ENCODE data around the gene PLA2G5.

DNA sequence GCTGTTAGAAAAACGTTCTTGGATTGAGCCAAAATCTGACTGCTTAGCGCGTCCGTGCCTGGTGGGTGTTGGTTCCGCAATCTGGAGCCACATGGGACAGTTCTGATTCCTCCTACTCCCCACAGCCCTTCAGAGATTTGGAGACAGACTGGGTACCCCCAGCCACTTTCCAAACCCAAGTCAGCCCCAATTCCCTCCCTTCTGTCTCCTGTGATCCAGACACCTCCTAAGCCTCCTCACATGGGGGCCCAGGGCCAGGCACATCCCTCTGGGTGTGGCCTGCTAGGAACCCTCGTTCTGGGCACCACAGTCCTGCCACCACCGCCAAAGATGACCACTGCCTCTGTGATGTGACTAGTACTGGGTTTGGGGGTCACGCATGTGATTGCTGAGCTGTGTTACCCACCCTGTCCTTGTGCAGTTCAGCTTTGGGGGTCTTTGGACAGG, 4.8 kb downstream of the PLA2G5 start:
- TF ChIP-seq, protein P1, sequence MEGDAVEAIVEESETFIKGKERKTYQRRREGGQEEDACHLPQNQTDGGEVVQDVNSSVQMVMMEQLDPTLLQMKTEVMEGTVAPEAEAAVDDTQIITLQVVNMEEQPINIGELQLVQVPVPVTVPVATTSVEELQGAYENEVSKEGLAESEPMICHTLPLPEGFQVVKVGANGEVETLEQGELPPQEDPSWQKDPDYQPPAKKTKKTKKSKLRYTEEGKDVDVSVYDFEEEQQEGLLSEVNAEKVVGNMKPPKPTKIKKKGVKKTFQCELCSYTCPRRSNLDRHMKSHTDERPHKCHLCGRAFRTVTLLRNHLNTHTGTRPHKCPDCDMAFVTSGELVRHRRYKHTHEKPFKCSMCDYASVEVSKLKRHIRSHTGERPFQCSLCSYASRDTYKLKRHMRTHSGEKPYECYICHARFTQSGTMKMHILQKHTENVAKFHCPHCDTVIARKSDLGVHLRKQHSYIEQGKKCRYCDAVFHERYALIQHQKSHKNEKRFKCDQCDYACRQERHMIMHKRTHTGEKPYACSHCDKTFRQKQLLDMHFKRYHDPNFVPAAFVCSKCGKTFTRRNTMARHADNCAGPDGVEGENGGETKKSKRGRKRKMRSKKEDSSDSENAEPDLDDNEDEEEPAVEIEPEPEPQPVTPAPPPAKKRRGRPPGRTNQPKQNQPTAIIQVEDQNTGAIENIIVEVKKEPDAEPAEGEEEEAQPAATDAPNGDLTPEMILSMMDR (IDR thresholded peaks at IDR 0.05; ENCODE audit: control extremely low read depth in 1 of 3, insufficient read depth in 1 of 3, low read depth in 1 of 3, low read length in 3 of 3): no peak
- TF ChIP-seq EZH2 (IDR thresholded peaks at IDR 0.05; ENCODE audit: low read depth, low read length, severe bottlenecking) (no peak), YY1 (IDR thresholded peaks at IDR 0.05; ENCODE audit: low read depth, low read length) (no peak), SP1 (IDR thresholded peaks at IDR 0.05; ENCODE audit: low read depth, low read length) (no peak), POLR2A (IDR thresholded peaks at IDR 0.05; ENCODE audit: control extremely low read depth in 1 of 2, low read depth in 2 of 2, low read length in 2 of 2) (no peak), POLR2AphosphoS5 (IDR thresholded peaks at IDR 0.05; ENCODE audit: low read depth, low read length) (no peak), FOSL1 (IDR thresholded peaks at IDR 0.05; ENCODE audit: insufficient read depth, low read depth, low read length) (no peak), EP300 (IDR thresholded peaks at IDR 0.05; ENCODE audit: borderline replicate concordance in 1 of 2, low read depth in 2 of 2, low read length in 2 of 2) (no peak), RNF2 (IDR thresholded peaks at IDR 0.05; ENCODE audit: borderline replicate concordance, low read depth, low read length, missing control alignments, poor library complexity, severe bottlenecking) (no peak), GTF2F1 (IDR thresholded peaks at IDR 0.05; ENCODE audit: borderline replicate concordance, low read depth, low read length) (no peak), HDAC6 (IDR thresholded peaks at IDR 0.05; ENCODE audit: low read depth, low read length) (no peak), TEAD4 (IDR thresholded peaks at IDR 0.05; ENCODE audit: low read depth, low read length) (no peak)
- TF ChIP-seq, protein P2, sequence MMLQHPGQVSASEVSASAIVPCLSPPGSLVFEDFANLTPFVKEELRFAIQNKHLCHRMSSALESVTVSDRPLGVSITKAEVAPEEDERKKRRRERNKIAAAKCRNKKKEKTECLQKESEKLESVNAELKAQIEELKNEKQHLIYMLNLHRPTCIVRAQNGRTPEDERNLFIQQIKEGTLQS (IDR thresholded peaks at IDR 0.05; ENCODE audit: insufficient read depth, low read depth, low read length): no peak
